Hepatocyte (in vitro differentiated cells): ENCODE data around the gene TSNAX.

Experiments
- EZH2 ChIP-seq: fragments of 200-600 bp; sonication (generic); IDR thresholded peaks from 2 replicates; pipeline ENCODE4 v1.6.1; 2016; ENCODE audit warnings: antibody characterized with exemption, mild to moderate bottlenecking, borderline replicate concordance
- EZH2phosphoT487 ChIP-seq: fragments of 200-600 bp; sonication (generic); IDR thresholded peaks from one replicate; pipeline ENCODE4 v1.6.1; 2018; ENCODE audit warnings: antibody characterized with exemption, mild to moderate bottlenecking, low read depth, moderate library complexity; ENCODE audit not compliant: unreplicated experiment, severe bottlenecking
- TF ChIP-seq, protein P1 (sequence below): fragments of 200-600 bp; sonication (generic); IDR thresholded peaks from 2 replicates; pipeline ENCODE4 v1.5.1; 2016; ENCODE audit warnings: antibody characterized with exemption, mild to moderate bottlenecking; ENCODE audit not compliant: poor library complexity

DNA sequence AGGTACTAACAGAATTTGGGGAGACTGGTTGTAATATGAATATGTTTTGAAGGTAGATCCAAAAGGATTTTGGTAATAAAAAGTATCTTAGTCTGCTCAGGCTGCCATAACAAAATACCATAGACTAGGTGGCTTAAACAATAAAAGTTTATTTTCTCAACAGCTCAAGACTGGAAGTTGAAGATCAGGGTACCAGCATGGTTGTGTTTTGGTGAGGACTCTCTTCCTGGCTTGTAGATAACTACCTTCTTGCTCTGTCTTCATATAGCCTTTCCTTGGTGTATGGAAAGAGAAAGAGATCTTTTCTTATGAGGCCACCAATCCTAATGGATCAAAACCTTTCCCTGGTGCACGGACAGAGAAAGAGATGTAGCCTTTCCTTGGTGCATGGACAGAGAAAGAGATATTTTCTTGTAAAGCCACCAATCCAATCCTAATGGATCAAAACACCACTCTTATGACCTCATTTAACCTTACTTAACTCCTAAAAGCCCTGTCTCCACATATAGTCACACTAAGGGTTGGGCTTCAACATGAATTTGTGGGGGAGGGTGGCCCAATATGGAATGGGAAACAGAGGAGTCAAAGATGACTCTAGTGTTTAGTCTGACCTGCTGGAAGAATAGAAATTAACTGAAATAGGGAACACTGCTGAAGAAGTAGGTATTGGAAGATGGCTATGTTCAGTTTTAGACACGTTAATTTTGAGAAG is 5.4 kb upstream of the TSNAX start:
- TF ChIP-seq EZH2 (no peak), EZH2phosphoT487 (no peak)
- TF ChIP-seq, protein P1, sequence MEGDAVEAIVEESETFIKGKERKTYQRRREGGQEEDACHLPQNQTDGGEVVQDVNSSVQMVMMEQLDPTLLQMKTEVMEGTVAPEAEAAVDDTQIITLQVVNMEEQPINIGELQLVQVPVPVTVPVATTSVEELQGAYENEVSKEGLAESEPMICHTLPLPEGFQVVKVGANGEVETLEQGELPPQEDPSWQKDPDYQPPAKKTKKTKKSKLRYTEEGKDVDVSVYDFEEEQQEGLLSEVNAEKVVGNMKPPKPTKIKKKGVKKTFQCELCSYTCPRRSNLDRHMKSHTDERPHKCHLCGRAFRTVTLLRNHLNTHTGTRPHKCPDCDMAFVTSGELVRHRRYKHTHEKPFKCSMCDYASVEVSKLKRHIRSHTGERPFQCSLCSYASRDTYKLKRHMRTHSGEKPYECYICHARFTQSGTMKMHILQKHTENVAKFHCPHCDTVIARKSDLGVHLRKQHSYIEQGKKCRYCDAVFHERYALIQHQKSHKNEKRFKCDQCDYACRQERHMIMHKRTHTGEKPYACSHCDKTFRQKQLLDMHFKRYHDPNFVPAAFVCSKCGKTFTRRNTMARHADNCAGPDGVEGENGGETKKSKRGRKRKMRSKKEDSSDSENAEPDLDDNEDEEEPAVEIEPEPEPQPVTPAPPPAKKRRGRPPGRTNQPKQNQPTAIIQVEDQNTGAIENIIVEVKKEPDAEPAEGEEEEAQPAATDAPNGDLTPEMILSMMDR, result no peak
